Neural cell (in vitro differentiated cells): ENCODE measurements around the gene FSTL3. TPM values are rescaled to one million over a fixed set of nuclear protein-coding genes. Genes with fewer than 3 reads are reported as not detected.

Experiments
- H2AFZ ChIP-seq: fragments of 200-600, 300-800 bp; sonication (generic), shearing (Covaris generic); 2 replicates; pipeline ENCODE4 v1.6.0; 2014; ENCODE audit warnings: low read depth, mild to moderate bottlenecking, antibody characterized with exemption, low read length, moderate library complexity
- H3F3A ChIP-seq: fragments of 200-600 bp; shearing (Covaris generic); 2 replicates; pipeline ENCODE4 v1.6.1; 2016; ENCODE audit warnings: mild to moderate bottlenecking, moderate library complexity, mixed read lengths, antibody characterized with exemption, low read length; ENCODE audit not compliant: insufficient read depth, poor library complexity, severe bottlenecking
- H3K27ac ChIP-seq: fragments of 200-600, 300-800 bp; sonication (generic), shearing (Covaris generic); 2 replicates; pipeline ENCODE4 v1.5.1; 2014; ENCODE audit warnings: mild to moderate bottlenecking, low read length, moderate library complexity
- H3K27me3 ChIP-seq: fragments of 300-800, 200-600 bp; sonication (generic), shearing (Covaris generic); 2 replicates; pipeline ENCODE4 v1.6.0; 2014; ENCODE audit warnings: mild to moderate bottlenecking, low read depth, low read length, moderate library complexity; ENCODE audit not compliant: insufficient read depth
- H3K36me3 ChIP-seq: fragments of 300-800, 200-600 bp; sonication (generic), shearing (Covaris generic); 2 replicates; pipeline ENCODE4 v1.5.1; 2014; ENCODE audit warnings: mild to moderate bottlenecking, antibody characterized with exemption, low read length, moderate library complexity; ENCODE audit not compliant: insufficient read depth
- H3K4me2 ChIP-seq: fragments of 300-800, 200-600 bp; sonication (generic), shearing (Covaris generic); 2 replicates; pipeline ENCODE4 v1.6.0; 2014; ENCODE audit warnings: mild to moderate bottlenecking, low read length
- H3K4me3 ChIP-seq: fragments of 300-800, 200-600 bp; sonication (generic), shearing (Covaris generic); 2 replicates; pipeline ENCODE4 v1.5.1; 2014; ENCODE audit warnings: mild to moderate bottlenecking, low read length, moderate library complexity
- H3K79me2 ChIP-seq: fragments of 200-600 bp; shearing (Covaris generic); replicated peaks from 2 replicates; pipeline ENCODE4 v1.6.0; 2014; ENCODE audit warnings: mild to moderate bottlenecking, low read length, moderate library complexity; ENCODE audit not compliant: insufficient read depth
- H3K9ac ChIP-seq: fragments of 300-800, 200-600 bp; sonication (generic), shearing (Covaris generic); 2 replicates; pipeline ENCODE4 v1.6.1; 2016; ENCODE audit warnings: mild to moderate bottlenecking, low read length, mixed read lengths
- H3K9me2 ChIP-seq: fragments of 200-600 bp; shearing (Covaris generic); 2 replicates; pipeline ENCODE4 v1.6.1; 2016; ENCODE audit warnings: mild to moderate bottlenecking, low read length, mixed read lengths; ENCODE audit not compliant: insufficient read depth
- H3K9me3 ChIP-seq: fragments of 200-600, 300-800 bp; sonication (generic), shearing (Covaris generic); 2 replicates; pipeline ENCODE4 v1.6.1; 2016; ENCODE audit warnings: mild to moderate bottlenecking, mixed run types, low read length, moderate library complexity, mixed read lengths
- H4K20me1 ChIP-seq: fragments of 200-600 bp; shearing (Covaris generic); 2 replicates; pipeline ENCODE4 v1.6.1; 2016; ENCODE audit warnings: mild to moderate bottlenecking, mixed run types; ENCODE audit not compliant: insufficient read depth
- EP300 ChIP-seq: fragments of 450-650 bp; conservative IDR thresholded peaks from 2 replicates; pipeline ENCODE4 v1.6.1; 2014; ENCODE audit warnings: antibody characterized with exemption, mild to moderate bottlenecking, moderate library complexity; ENCODE audit not compliant: poor library complexity, severe bottlenecking
- EZH2 ChIP-seq: fragments of 200-600, 300-800 bp; shearing (Covaris generic), sonication (generic); IDR thresholded peaks from 2 replicates; pipeline ENCODE4 v1.6.1; 2014; ENCODE audit warnings: antibody characterized with exemption, low read length, borderline replicate concordance, mild to moderate bottlenecking; ENCODE audit not compliant: insufficient read depth, poor library complexity, severe bottlenecking
- MXI1 ChIP-seq: fragments of 450-650 bp; conservative IDR thresholded peaks from 2 replicates; pipeline ENCODE4 v1.6.1; 2014; ENCODE audit warnings: antibody characterized with exemption, mild to moderate bottlenecking; ENCODE audit not compliant: poor library complexity, severe bottlenecking
- POLR2AphosphoS5 ChIP-seq: IDR thresholded peaks from 2 replicates; pipeline ENCODE4 v1.6.1; 2012
- RAD21 ChIP-seq: fragments of 450-650 bp; conservative IDR thresholded peaks from 2 replicates; pipeline ENCODE4 v1.6.1; 2014; ENCODE audit warnings: antibody characterized with exemption, mild to moderate bottlenecking, moderate library complexity
- SMC3 ChIP-seq: fragments of 450-650 bp; conservative IDR thresholded peaks from 2 replicates; pipeline ENCODE4 v1.6.1; 2014; ENCODE audit warnings: antibody characterized with exemption, mild to moderate bottlenecking, moderate library complexity; ENCODE audit not compliant: poor library complexity
- TAF1 ChIP-seq: IDR thresholded peaks from 2 replicates; pipeline ENCODE4 v1.6.1; 2012; ENCODE audit warnings: low read depth
- polyA plus RNA-seq: library from polyadenylated mRNA; depleted of rRNA; stranded (reverse); fragments of >200 nt; gene quantifications from 2 replicates; pipeline ENCODE4 v1.2.3, GENCODE V29; 2014
- TF ChIP-seq, protein P1 (sequence below): fragments of 450-650 bp; IDR thresholded peaks from 2 replicates; pipeline ENCODE4 v1.5.1; 2014; ENCODE audit warnings: antibody characterized with exemption, mild to moderate bottlenecking, moderate library complexity; ENCODE audit not compliant: poor library complexity, severe bottlenecking
- TF ChIP-seq, protein P2 (sequence below): IDR thresholded peaks from 2 replicates; pipeline ENCODE4 v1.6.1; 2012; ENCODE audit warnings: borderline replicate concordance

Gene FSTL3
- polyA plus RNA-seq, 1 donor from 2014 or later, result 3.1 TPM

DNA sequence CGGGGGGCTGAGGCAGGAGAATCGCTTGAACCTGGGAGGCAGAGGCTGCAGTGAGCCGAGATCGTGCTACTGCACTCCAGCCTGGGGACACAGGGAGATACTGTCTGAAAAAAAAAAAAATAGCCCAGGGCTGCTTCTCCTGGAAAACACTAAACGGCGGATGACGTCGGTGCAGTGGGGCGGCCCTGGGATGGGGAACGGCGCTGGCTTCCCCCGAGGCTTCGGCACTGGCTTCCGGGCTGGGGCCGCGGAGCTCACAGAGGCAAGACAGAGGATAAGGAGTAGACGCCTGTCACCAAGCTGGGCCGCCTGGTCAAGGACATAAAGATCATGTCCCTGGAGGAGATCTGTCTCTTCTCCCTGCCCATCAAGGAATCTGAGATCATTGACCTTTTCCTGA lies 14.0 kb downstream of the FSTL3 start:
- Histone ChIP-seq H3K4me2 (no peak overlapping the region), H3K9me3 (no peaks in the 10 kb centered on the region), H3K27ac (no peak overlapping the region), H2AFZ (no peak overlapping the region), H3F3A (no peaks in the 10 kb centered on the region), H3K9ac (no peak overlapping the region), H4K20me1 (no peaks in the 10 kb centered on the region), H3K4me3 (no peak overlapping the region), H3K36me3 (no peaks in the 10 kb centered on the region), H3K9me2 (no peaks in the 10 kb centered on the region), H3K27me3 (no peaks in the 10 kb centered on the region), H3K79me2 (no peaks in the 10 kb centered on the region)
- no peak for TF ChIP-seq EZH2
- no peak for TF ChIP-seq EP300
- no peak for TF ChIP-seq POLR2AphosphoS5
- TF ChIP-seq, protein P1, sequence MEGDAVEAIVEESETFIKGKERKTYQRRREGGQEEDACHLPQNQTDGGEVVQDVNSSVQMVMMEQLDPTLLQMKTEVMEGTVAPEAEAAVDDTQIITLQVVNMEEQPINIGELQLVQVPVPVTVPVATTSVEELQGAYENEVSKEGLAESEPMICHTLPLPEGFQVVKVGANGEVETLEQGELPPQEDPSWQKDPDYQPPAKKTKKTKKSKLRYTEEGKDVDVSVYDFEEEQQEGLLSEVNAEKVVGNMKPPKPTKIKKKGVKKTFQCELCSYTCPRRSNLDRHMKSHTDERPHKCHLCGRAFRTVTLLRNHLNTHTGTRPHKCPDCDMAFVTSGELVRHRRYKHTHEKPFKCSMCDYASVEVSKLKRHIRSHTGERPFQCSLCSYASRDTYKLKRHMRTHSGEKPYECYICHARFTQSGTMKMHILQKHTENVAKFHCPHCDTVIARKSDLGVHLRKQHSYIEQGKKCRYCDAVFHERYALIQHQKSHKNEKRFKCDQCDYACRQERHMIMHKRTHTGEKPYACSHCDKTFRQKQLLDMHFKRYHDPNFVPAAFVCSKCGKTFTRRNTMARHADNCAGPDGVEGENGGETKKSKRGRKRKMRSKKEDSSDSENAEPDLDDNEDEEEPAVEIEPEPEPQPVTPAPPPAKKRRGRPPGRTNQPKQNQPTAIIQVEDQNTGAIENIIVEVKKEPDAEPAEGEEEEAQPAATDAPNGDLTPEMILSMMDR, result no peak
- no peak for TF ChIP-seq RAD21
- TF ChIP-seq TAF1, result no peak
- no peak for TF ChIP-seq SMC3
- TF ChIP-seq MXI1, result no peak
- TF ChIP-seq, protein P2, sequence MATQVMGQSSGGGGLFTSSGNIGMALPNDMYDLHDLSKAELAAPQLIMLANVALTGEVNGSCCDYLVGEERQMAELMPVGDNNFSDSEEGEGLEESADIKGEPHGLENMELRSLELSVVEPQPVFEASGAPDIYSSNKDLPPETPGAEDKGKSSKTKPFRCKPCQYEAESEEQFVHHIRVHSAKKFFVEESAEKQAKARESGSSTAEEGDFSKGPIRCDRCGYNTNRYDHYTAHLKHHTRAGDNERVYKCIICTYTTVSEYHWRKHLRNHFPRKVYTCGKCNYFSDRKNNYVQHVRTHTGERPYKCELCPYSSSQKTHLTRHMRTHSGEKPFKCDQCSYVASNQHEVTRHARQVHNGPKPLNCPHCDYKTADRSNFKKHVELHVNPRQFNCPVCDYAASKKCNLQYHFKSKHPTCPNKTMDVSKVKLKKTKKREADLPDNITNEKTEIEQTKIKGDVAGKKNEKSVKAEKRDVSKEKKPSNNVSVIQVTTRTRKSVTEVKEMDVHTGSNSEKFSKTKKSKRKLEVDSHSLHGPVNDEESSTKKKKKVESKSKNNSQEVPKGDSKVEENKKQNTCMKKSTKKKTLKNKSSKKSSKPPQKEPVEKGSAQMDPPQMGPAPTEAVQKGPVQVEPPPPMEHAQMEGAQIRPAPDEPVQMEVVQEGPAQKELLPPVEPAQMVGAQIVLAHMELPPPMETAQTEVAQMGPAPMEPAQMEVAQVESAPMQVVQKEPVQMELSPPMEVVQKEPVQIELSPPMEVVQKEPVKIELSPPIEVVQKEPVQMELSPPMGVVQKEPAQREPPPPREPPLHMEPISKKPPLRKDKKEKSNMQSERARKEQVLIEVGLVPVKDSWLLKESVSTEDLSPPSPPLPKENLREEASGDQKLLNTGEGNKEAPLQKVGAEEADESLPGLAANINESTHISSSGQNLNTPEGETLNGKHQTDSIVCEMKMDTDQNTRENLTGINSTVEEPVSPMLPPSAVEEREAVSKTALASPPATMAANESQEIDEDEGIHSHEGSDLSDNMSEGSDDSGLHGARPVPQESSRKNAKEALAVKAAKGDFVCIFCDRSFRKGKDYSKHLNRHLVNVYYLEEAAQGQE, result no peak

DNA sequence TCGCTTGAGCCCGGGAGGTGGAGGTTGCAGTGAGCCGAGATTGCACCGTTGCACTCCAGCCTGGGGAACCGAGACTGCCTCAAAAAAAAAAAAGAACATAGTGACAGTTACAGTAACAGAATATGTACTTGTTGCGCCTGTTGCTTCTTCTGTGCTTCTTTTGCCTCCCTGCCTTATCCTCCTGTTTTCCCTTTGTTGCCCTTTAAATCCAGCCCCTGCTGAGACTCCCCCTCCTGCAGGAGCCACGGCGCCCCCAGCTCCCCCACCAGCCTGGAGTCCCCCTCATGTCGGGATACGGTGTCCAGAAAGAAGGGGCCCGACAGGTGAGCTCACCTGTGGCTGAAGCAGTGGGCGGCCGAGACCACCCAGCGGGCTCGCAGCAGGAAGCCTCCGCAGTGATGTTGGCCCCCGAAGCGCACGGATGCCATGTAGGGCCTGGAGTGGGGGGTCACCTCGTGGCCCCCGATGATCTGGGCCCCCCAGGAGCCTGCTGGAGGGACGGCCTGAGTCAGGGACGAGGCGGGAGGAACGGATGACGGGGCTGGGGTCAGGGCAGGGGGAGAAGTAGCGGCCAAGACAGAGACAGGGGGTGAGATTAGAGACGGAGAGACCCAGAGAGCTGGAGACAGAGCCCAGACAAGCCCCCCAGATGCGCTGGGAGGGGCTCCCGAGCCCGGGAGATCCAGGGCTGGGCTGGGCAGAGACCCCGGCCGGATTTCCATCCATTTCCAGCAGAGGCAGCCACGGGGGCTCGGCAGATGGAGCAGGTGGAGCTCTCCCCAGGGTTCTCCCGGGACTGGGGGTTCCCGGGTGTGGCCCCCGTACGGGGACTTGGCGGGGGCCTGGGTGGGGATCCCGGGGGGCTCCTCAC lies 18.5 kb downstream of the FSTL3 start:
- H3K4me2 ChIP-seq, result no peak overlapping the region
- no peak overlapping the region for H3K27ac ChIP-seq
- no peak overlapping the region for H3K4me3 ChIP-seq
- no peaks in the 10 kb centered on the region for H3F3A ChIP-seq
- no peaks in the 10 kb centered on the region for H3K36me3 ChIP-seq
- no peaks in the 10 kb centered on the region for H3K9me3 ChIP-seq
- H4K20me1 ChIP-seq, result no peaks in the 10 kb centered on the region
- H3K27me3 ChIP-seq, result no peaks in the 10 kb centered on the region
- H2AFZ ChIP-seq, result no peak overlapping the region
- H3K9ac ChIP-seq, result no peak overlapping the region
- H3K79me2 ChIP-seq, result no peaks in the 10 kb centered on the region
- no peaks in the 10 kb centered on the region for H3K9me2 ChIP-seq
- TF ChIP-seq, protein P1, result no peak
- no peak for TF ChIP-seq SMC3
- no peak for TF ChIP-seq MXI1
- no peak for TF ChIP-seq TAF1
- TF ChIP-seq, protein P2, result no peak
- TF ChIP-seq EP300, result no peak
- TF ChIP-seq POLR2AphosphoS5, result no peak
- no peak for TF ChIP-seq EZH2
